PC-3 (cell line): ENCODE data around the gene IMP3.

ENCODE experiments used
- CTCF ChIP-seq: fragments of 300-600 bp; sonication (generic); conservative IDR thresholded peaks from 2 replicates; pipeline ENCODE4 v1.5.1; 2017; ENCODE audit warnings: antibody characterized with exemption, low read depth, mild to moderate bottlenecking, low read length
- EZH2 ChIP-seq: fragments of 300-600 bp; sonication (generic); IDR thresholded peaks from one replicate; pipeline ENCODE4 v1.6.1; 2017; ENCODE audit warnings: antibody characterized with exemption, mild to moderate bottlenecking, low read length; ENCODE audit not compliant: unreplicated experiment

GRCh38 chr15:75675579-75676404 lies 35.8 kb upstream of the IMP3 start:
- TF ChIP-seq CTCF: no peak
- TF ChIP-seq EZH2: no peak
